Activated naive CD4-positive, alpha-beta T cell treated with anti-CD3 and anti-CD28 coated beads, Interleukin-2, amount 50 U/mL, for 24 hours (primary cell): ENCODE results near the gene SLC24A3.

Experiments
- H3K27ac Mint-ChIP-seq: one replicate; pipeline ENCODE4 v1.8.0; 2021; ENCODE audit warnings: mild to moderate bottlenecking, mixed read lengths
- H3K27me3 Mint-ChIP-seq: one replicate; pipeline ENCODE4 v1.8.0; 2021; ENCODE audit warnings: mixed read lengths
- H3K36me3 Mint-ChIP-seq: one replicate; pipeline ENCODE4 v1.8.0; 2021; ENCODE audit warnings: mixed read lengths
- H3K4me1 Mint-ChIP-seq: one replicate; pipeline ENCODE4 v1.8.0; 2021; ENCODE audit warnings: mixed read lengths
- H3K4me3 Mint-ChIP-seq: one replicate; pipeline ENCODE4 v1.8.0; 2021; ENCODE audit warnings: mild to moderate bottlenecking, mixed read lengths
- H3K9me3 Mint-ChIP-seq: one replicate; pipeline ENCODE4 v1.8.0; 2021; ENCODE audit warnings: mixed read lengths

The SLC24A3 gene

GRCh38 chr20:19392344-19393130 lies 180.1 kb downstream of the SLC24A3 start:
- Mint-ChIP-seq H3K27me3 (peaks cover 2% of the 10 kb centered on the region), H3K36me3 (no peaks in the 10 kb centered on the region), H3K27ac (no peak overlapping the region), H3K4me3 (no peak overlapping the region), H3K9me3 (peaks cover 17% of the 10 kb centered on the region), H3K4me1 (no peaks in the 10 kb centered on the region)

GRCh38 chr20:19396460-19397081 lies 184.1 kb downstream of the SLC24A3 start:
- H3K9me3 Mint-ChIP-seq = peaks cover 19% of the 10 kb centered on the region
- no peak overlapping the region for H3K4me3 Mint-ChIP-seq
- H3K27ac Mint-ChIP-seq = no peak overlapping the region
- H3K27me3 Mint-ChIP-seq = peaks cover 2% of the 10 kb centered on the region
- no peaks in the 10 kb centered on the region for H3K4me1 Mint-ChIP-seq
- peaks cover 3% of the 10 kb centered on the region for H3K36me3 Mint-ChIP-seq

- peaks cover 19% of the 10 kb centered on the region for H3K9me3 Mint-ChIP-seq
- H3K4me1 Mint-ChIP-seq = no peaks in the 10 kb centered on the region
- peaks cover 3% of the 10 kb centered on the region for H3K36me3 Mint-ChIP-seq
- H3K4me3 Mint-ChIP-seq = no peak overlapping the region
- peaks cover 2% of the 10 kb centered on the region for H3K27me3 Mint-ChIP-seq
- no peak overlapping the region for H3K27ac Mint-ChIP-seq
Measured at GRCh38 chr20:19397226-19397625, 184.8 kb downstream of the SLC24A3 start.

GRCh38 chr20:19397666-19398065 lies 185.2 kb downstream of the SLC24A3 start:
- Mint-ChIP-seq H3K27ac (no peak overlapping the region), H3K27me3 (peaks cover 2% of the 10 kb centered on the region)

GRCh38 chr20:19401096-19401495 lies 188.7 kb downstream of the SLC24A3 start:
- H3K9me3 Mint-ChIP-seq = peaks cover 14% of the 10 kb centered on the region
- H3K36me3 Mint-ChIP-seq = peaks cover 3% of the 10 kb centered on the region
- no peaks in the 10 kb centered on the region for H3K4me1 Mint-ChIP-seq
- H3K27me3 Mint-ChIP-seq = no peaks in the 10 kb centered on the region
- no peak overlapping the region for H3K27ac Mint-ChIP-seq
- no peak overlapping the region for H3K4me3 Mint-ChIP-seq

More at GRCh38 chr20:19397666-19398065, 185.2 kb downstream of the SLC24A3 start:
- H3K4me1 Mint-ChIP-seq = no peaks in the 10 kb centered on the region
- H3K9me3 Mint-ChIP-seq = peaks cover 19% of the 10 kb centered on the region
- H3K36me3 Mint-ChIP-seq = peaks cover 3% of the 10 kb centered on the region
- H3K4me3 Mint-ChIP-seq = no peak overlapping the region

GRCh38 chr20:19403549-19403948 lies 191.1 kb downstream of the SLC24A3 start:
- peaks cover 3% of the 10 kb centered on the region for H3K36me3 Mint-ChIP-seq
- no peak overlapping the region for H3K4me3 Mint-ChIP-seq
- no peaks in the 10 kb centered on the region for H3K4me1 Mint-ChIP-seq
- H3K27ac Mint-ChIP-seq = no peak overlapping the region
- H3K9me3 Mint-ChIP-seq = peaks cover 9% of the 10 kb centered on the region
- peaks cover 1% of the 10 kb centered on the region for H3K27me3 Mint-ChIP-seq

GRCh38 chr20:19404826-19405225 lies 192.4 kb downstream of the SLC24A3 start:
- H3K4me3 Mint-ChIP-seq = no peak overlapping the region

GRCh38 chr20:19405958-19406357 lies 193.5 kb downstream of the SLC24A3 start:
- H3K4me3 Mint-ChIP-seq = no peak overlapping the region
- no peak overlapping the region for H3K27ac Mint-ChIP-seq
- H3K4me1 Mint-ChIP-seq = no peaks in the 10 kb centered on the region
- peaks cover 3% of the 10 kb centered on the region for H3K27me3 Mint-ChIP-seq
- no peaks in the 10 kb centered on the region for H3K36me3 Mint-ChIP-seq
- H3K9me3 Mint-ChIP-seq = peaks cover 5% of the 10 kb centered on the region

More at GRCh38 chr20:19404826-19405225, 192.4 kb downstream of the SLC24A3 start:
- no peak overlapping the region for H3K27ac Mint-ChIP-seq
- no peaks in the 10 kb centered on the region for H3K4me1 Mint-ChIP-seq
- peaks cover 3% of the 10 kb centered on the region for H3K27me3 Mint-ChIP-seq
- H3K36me3 Mint-ChIP-seq = no peaks in the 10 kb centered on the region
- H3K9me3 Mint-ChIP-seq = peaks cover 5% of the 10 kb centered on the region

GRCh38 chr20:19406381-19406780 lies 193.9 kb downstream of the SLC24A3 start:
- Mint-ChIP-seq H3K36me3 (no peaks in the 10 kb centered on the region), H3K4me3 (no peak overlapping the region), H3K27me3 (peaks cover 3% of the 10 kb centered on the region), H3K27ac (no peak overlapping the region), H3K9me3 (peaks cover 5% of the 10 kb centered on the region), H3K4me1 (no peaks in the 10 kb centered on the region)

- Mint-ChIP-seq H3K4me1 (no peaks in the 10 kb centered on the region), H3K27ac (no peak overlapping the region), H3K9me3 (peaks cover 5% of the 10 kb centered on the region), H3K4me3 (no peak overlapping the region), H3K36me3 (no peaks in the 10 kb centered on the region), H3K27me3 (peaks cover 3% of the 10 kb centered on the region)
Measured at GRCh38 chr20:19407196-19407595, 194.8 kb downstream of the SLC24A3 start.

GRCh38 chr20:19407736-19408135 lies 195.3 kb downstream of the SLC24A3 start:
- Mint-ChIP-seq H3K4me1 (no peaks in the 10 kb centered on the region), H3K9me3 (peaks cover 5% of the 10 kb centered on the region), H3K4me3 (no peak overlapping the region), H3K27ac (no peak overlapping the region), H3K36me3 (no peaks in the 10 kb centered on the region), H3K27me3 (peaks cover 3% of the 10 kb centered on the region)

- Mint-ChIP-seq H3K4me3 (no peak overlapping the region), H3K27ac (no peak overlapping the region), H3K4me1 (no peaks in the 10 kb centered on the region), H3K27me3 (peaks cover 3% of the 10 kb centered on the region), H3K36me3 (no peaks in the 10 kb centered on the region), H3K9me3 (peaks cover 5% of the 10 kb centered on the region)
Measured at GRCh38 chr20:19408971-19409370, 196.5 kb downstream of the SLC24A3 start.

- H3K4me3 Mint-ChIP-seq = no peak overlapping the region
- no peak overlapping the region for H3K27ac Mint-ChIP-seq
- peaks cover 2% of the 10 kb centered on the region for H3K27me3 Mint-ChIP-seq
- H3K9me3 Mint-ChIP-seq = peaks cover 5% of the 10 kb centered on the region
- H3K4me1 Mint-ChIP-seq = no peaks in the 10 kb centered on the region
- no peaks in the 10 kb centered on the region for H3K36me3 Mint-ChIP-seq
Measured at GRCh38 chr20:19411811-19412210, 199.4 kb downstream of the SLC24A3 start.

GRCh38 chr20:19412254-19412653 lies 199.8 kb downstream of the SLC24A3 start:
- no peaks in the 10 kb centered on the region for H3K36me3 Mint-ChIP-seq
- no peaks in the 10 kb centered on the region for H3K4me1 Mint-ChIP-seq
- peaks cover 5% of the 10 kb centered on the region for H3K9me3 Mint-ChIP-seq
- no peak overlapping the region for H3K4me3 Mint-ChIP-seq
- peaks cover 2% of the 10 kb centered on the region for H3K27me3 Mint-ChIP-seq
- no peak overlapping the region for H3K27ac Mint-ChIP-seq

GRCh38 chr20:19414600-19414999 lies 202.2 kb downstream of the SLC24A3 start:
- no peaks in the 10 kb centered on the region for H3K27me3 Mint-ChIP-seq
- peaks cover 1% of the 10 kb centered on the region for H3K36me3 Mint-ChIP-seq
- H3K9me3 Mint-ChIP-seq = peaks cover 7% of the 10 kb centered on the region
- H3K4me3 Mint-ChIP-seq = no peak overlapping the region
- no peak overlapping the region for H3K27ac Mint-ChIP-seq
- no peaks in the 10 kb centered on the region for H3K4me1 Mint-ChIP-seq

GRCh38 chr20:19415786-19416185 lies 203.3 kb downstream of the SLC24A3 start:
- H3K4me3 Mint-ChIP-seq = no peak overlapping the region
- H3K27ac Mint-ChIP-seq = no peak overlapping the region
- no peaks in the 10 kb centered on the region for H3K27me3 Mint-ChIP-seq
- no peaks in the 10 kb centered on the region for H3K4me1 Mint-ChIP-seq
- H3K36me3 Mint-ChIP-seq = peaks cover 1% of the 10 kb centered on the region
- H3K9me3 Mint-ChIP-seq = peaks cover 7% of the 10 kb centered on the region
